Measurements from ENCODE around the gene NR1D1.

Gene NR1D1

DNA sequence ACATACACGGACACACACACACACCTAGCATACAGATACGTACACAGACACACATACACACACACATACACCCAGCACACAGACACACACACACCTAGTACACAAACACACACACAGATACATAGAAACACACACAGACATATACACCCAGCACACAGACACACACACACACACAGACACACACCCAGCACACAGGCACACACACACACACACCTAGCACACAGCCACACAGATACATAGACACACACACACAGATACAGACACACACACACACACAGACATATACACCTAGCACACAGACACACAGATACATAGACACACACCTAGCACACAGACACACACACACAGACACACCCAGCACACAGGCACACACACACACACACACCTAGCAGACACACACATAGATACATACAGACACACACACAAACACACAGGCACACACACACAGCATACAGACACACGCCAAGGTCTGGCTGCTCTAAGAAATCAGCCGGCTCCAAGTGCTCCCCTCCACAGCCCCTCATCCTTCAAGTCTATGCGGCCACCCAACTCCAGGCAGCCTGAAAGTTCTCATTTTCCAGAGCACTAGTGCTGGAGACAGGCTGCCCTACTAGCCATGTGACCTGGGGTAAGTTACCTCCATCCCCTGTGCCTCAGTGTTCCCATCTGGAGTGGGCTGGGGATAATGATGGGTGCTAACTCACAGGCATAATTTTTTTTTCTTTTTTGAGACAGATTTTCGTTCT lies 13.2 kb downstream of the NR1D1 start:
- Histone ChIP-seq H3K36me3 (ENCODE audit: control insufficient read depth, insufficient read depth, low read length) (peaks cover 10% of the 10 kb centered on the region), H3K27ac (ENCODE audit: insufficient read depth, low read depth, low read length, poor library complexity, severe bottlenecking) (no peak overlapping the region), H3K9me3 (ENCODE audit: control insufficient read depth, low read length) (no peaks in the 10 kb centered on the region), H3K4me1 (ENCODE audit: control insufficient read depth, insufficient read depth, low read length) (peaks cover 5% of the 10 kb centered on the region), H3K4me3 (ENCODE audit: insufficient read depth, low read depth, low read length) (no peak overlapping the region), H3K27me3 (ENCODE audit: control insufficient read depth, insufficient read depth, low read length, poor library complexity, severe bottlenecking) (no peaks in the 10 kb centered on the region)
- 92% methylated on average over 6 of the region's 6 CpGs for WGBS, 2 experiments

DNA sequence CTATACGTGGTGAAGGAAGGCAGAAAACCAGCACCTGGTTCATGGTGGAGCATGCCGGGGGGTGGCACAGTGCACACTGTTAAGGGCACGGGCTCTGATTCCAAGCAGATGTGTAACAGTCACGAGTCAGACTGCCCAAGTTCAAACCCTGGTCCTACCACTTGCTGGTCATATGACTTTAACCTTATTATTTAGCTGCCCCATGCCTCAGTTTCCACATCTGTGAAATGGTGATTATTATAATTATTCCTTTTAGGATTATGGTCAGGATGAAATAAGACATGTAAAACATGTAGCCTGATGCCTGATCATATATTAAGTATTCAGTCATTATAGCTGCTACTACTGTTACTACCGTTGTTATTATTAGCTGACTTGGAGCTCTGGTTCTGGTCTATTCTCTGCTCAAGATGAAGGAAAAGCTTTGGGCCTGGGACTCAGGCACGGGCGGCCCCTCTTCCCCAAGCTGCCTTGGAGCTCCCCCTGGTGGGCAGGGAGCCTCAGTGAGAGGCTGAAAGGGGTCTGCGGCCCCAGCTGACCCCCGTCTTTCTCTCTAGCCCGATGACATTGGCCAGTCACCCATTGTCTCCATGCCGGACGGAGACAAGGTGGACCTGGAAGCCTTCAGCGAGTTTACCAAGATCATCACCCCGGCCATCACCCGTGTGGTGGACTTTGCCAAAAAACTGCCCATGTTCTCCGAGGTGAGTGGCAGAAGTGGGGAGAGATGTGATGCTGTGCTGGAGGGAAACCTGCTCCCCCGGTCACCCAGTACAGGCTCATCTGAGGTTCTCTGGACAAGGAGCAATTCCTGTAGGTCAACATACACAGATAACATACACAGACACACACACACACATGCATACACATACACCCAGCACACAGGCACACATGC lies 14.0 kb downstream of the NR1D1 start:
- Histone ChIP-seq H3K36me3 (ENCODE audit: control insufficient read depth, insufficient read depth, low read length) (peaks cover 10% of the 10 kb centered on the region), H3K27me3 (ENCODE audit: control insufficient read depth, insufficient read depth, low read length, poor library complexity, severe bottlenecking) (no peaks in the 10 kb centered on the region), H3K9me3 (ENCODE audit: control insufficient read depth, low read length) (no peaks in the 10 kb centered on the region), H3K4me3 (ENCODE audit: insufficient read depth, low read depth, low read length) (no peak overlapping the region), H3K27ac (ENCODE audit: insufficient read depth, low read depth, low read length, poor library complexity, severe bottlenecking) (no peak overlapping the region), H3K4me1 (ENCODE audit: control insufficient read depth, insufficient read depth, low read length) (no peaks in the 10 kb centered on the region)
- WGBS, 2 experiments: 79 to 83% methylated on average over 17 of the region's 17 CpGs

- H3K4me3 ChIP-seq (ENCODE audit: insufficient read depth, low read depth, low read length): no peak overlapping the region
- no peaks in the 10 kb centered on the region for H3K27me3 ChIP-seq (ENCODE audit: control insufficient read depth, insufficient read depth, low read length, poor library complexity, severe bottlenecking)
- no peaks in the 10 kb centered on the region for H3K9me3 ChIP-seq (ENCODE audit: control insufficient read depth, low read length)
- H3K27ac ChIP-seq (ENCODE audit: insufficient read depth, low read depth, low read length, poor library complexity, severe bottlenecking): no peak overlapping the region
- no peaks in the 10 kb centered on the region for H3K4me1 ChIP-seq (ENCODE audit: control insufficient read depth, insufficient read depth, low read length)
- WGBS, 2 experiments: 97% methylated on average over 14 of the region's 14 CpGs
- H3K36me3 ChIP-seq (ENCODE audit: control insufficient read depth, insufficient read depth, low read length): peaks cover 10% of the 10 kb centered on the region
Measured at GRCh38 chr17:40084477-40084876, 15.9 kb downstream of the NR1D1 start.

DNA sequence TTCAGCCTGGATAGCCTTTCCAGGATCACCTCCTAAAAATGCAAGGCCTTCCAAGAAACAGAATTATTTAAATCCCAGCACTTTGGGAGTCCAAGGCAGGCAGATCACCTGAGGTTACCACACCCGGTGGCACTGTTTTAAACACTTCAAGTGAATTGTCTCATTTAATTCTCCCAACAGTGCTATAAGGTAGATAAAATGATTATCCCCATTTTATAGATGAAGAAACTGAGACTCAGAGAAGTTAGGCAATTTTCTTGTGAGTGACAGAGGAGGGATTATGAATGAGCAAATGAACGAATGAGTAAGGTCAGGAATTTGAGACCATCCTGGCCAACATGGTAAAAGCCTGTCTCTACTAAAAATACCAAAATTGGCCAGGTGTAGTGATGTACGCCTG lies 20.8 kb downstream of the NR1D1 start:
- WGBS, 2 experiments: 89 to 91% methylated on average over 3 of the region's 3 CpGs
- no peak overlapping the region for H3K4me3 ChIP-seq (ENCODE audit: insufficient read depth, low read depth, low read length)
- H3K27ac ChIP-seq (ENCODE audit: insufficient read depth, low read depth, low read length, poor library complexity, severe bottlenecking): no peak overlapping the region
- H3K27me3 ChIP-seq (ENCODE audit: control insufficient read depth, insufficient read depth, low read length, poor library complexity, severe bottlenecking): no peaks in the 10 kb centered on the region
- H3K9me3 ChIP-seq (ENCODE audit: control insufficient read depth, low read length): no peaks in the 10 kb centered on the region
- H3K36me3 ChIP-seq (ENCODE audit: control insufficient read depth, insufficient read depth, low read length): no peaks in the 10 kb centered on the region
- peaks cover 12% of the 10 kb centered on the region for H3K4me1 ChIP-seq (ENCODE audit: control insufficient read depth, insufficient read depth, low read length)

DNA sequence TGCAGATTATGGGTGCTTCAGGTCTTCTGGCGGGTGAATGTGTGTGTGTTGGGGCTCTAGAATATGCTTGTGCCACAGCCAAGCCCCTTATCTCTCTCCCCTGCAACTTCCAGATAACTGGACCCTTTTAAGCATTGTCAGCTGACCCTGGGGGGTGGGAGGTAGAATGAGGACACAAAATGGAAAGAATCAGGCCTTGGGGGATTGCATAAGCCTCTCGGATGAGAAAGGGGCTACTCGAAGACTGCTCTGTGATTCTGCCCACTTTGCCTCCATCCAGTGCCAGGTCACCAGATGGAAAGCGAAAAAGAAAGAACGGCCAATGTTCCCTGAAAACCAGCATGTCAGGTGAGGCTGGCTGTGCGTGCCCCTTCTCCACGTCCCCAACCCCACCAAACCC lies 23.8 kb downstream of the NR1D1 start:
- H3K36me3 ChIP-seq (ENCODE audit: control insufficient read depth, insufficient read depth, low read length): no peaks in the 10 kb centered on the region
- no peak overlapping the region for H3K27ac ChIP-seq (ENCODE audit: insufficient read depth, low read depth, low read length, poor library complexity, severe bottlenecking)
- no peak overlapping the region for H3K4me3 ChIP-seq (ENCODE audit: insufficient read depth, low read depth, low read length)
- WGBS, 2 experiments: 90 to 93% methylated on average over 7 of the region's 7 CpGs
- H3K4me1 ChIP-seq (ENCODE audit: control insufficient read depth, insufficient read depth, low read length): peaks cover 27% of the 10 kb centered on the region
- H3K9me3 ChIP-seq (ENCODE audit: control insufficient read depth, low read length): no peaks in the 10 kb centered on the region
- H3K27me3 ChIP-seq (ENCODE audit: control insufficient read depth, insufficient read depth, low read length, poor library complexity, severe bottlenecking): no peaks in the 10 kb centered on the region

- Histone ChIP-seq H3K4me1 (ENCODE audit: control insufficient read depth, insufficient read depth, low read length) (peaks cover 33% of the 10 kb centered on the region), H3K27ac (ENCODE audit: insufficient read depth, low read depth, low read length, poor library complexity, severe bottlenecking) (no peak overlapping the region), H3K36me3 (ENCODE audit: control insufficient read depth, insufficient read depth, low read length) (no peaks in the 10 kb centered on the region), H3K27me3 (ENCODE audit: control insufficient read depth, insufficient read depth, low read length, poor library complexity, severe bottlenecking) (no peaks in the 10 kb centered on the region), H3K4me3 (ENCODE audit: insufficient read depth, low read depth, low read length) (no peak overlapping the region), H3K9me3 (ENCODE audit: control insufficient read depth, low read length) (no peaks in the 10 kb centered on the region)
- WGBS, 2 experiments: 92 to 93% methylated on average over 8 of the region's 8 CpGs
Measured at GRCh38 chr17:40075942-40076498, 24.4 kb downstream of the NR1D1 start.

- no peak overlapping the region for H3K27ac ChIP-seq (ENCODE audit: insufficient read depth, low read depth, low read length, poor library complexity, severe bottlenecking)
- WGBS, 2 experiments: 38 to 40% methylated on average over 11 of the region's 11 CpGs
- H3K4me3 ChIP-seq (ENCODE audit: insufficient read depth, low read depth, low read length): no peak overlapping the region
- H3K36me3 ChIP-seq (ENCODE audit: control insufficient read depth, insufficient read depth, low read length): no peaks in the 10 kb centered on the region
- no peaks in the 10 kb centered on the region for H3K27me3 ChIP-seq (ENCODE audit: control insufficient read depth, insufficient read depth, low read length, poor library complexity, severe bottlenecking)
- H3K4me1 ChIP-seq (ENCODE audit: control insufficient read depth, insufficient read depth, low read length): peaks cover 40% of the 10 kb centered on the region
- no peaks in the 10 kb centered on the region for H3K9me3 ChIP-seq (ENCODE audit: control insufficient read depth, low read length)
Measured at GRCh38 chr17:40075201-40075941, 25.0 kb downstream of the NR1D1 start.

DNA sequence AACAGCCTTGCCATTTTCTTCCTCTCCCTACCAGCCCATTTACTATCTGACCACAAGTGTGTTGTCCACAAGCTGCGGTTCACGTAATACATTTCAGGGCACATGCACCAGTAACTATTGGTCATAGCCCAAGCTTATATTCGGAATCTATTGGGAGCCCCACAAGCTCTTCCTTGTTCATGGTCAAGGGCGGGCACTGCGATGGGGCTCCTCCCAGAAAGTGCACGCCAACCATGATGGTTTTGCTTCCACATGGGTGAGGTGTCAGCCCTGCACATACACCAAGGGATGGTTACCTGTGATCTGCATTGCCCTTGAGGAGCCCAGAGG lies 25.6 kb downstream of the NR1D1 start:
- WGBS, 2 experiments: 95 to 96% methylated on average over 6 of the region's 6 CpGs
- Histone ChIP-seq H3K27me3 (ENCODE audit: control insufficient read depth, insufficient read depth, low read length, poor library complexity, severe bottlenecking) (no peaks in the 10 kb centered on the region), H3K4me1 (ENCODE audit: control insufficient read depth, insufficient read depth, low read length) (peaks cover 45% of the 10 kb centered on the region), H3K4me3 (ENCODE audit: insufficient read depth, low read depth, low read length) (no peak overlapping the region), H3K36me3 (ENCODE audit: control insufficient read depth, insufficient read depth, low read length) (no peaks in the 10 kb centered on the region), H3K9me3 (ENCODE audit: control insufficient read depth, low read length) (no peaks in the 10 kb centered on the region), H3K27ac (ENCODE audit: insufficient read depth, low read depth, low read length, poor library complexity, severe bottlenecking) (no peak overlapping the region)

DNA sequence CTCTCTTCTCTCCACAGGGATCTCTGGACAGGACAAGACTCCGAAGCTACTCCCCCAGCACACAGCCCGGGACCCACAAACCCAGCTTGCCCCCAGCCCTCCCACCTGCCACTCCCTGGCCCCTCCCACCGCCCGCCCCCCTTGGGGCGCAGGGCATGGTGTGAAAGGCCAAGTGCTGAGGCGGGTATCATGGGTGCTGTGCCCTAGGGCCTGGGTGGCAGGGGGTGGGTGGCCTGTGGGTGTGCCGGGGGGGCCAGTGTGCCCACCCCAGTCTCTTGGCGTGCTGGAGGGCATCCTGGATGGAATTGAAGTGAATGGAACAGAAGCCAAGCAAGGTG lies 26.2 kb downstream of the NR1D1 start:
- Histone ChIP-seq H3K36me3 (ENCODE audit: control insufficient read depth, insufficient read depth, low read length) (no peaks in the 10 kb centered on the region), H3K27ac (ENCODE audit: insufficient read depth, low read depth, low read length, poor library complexity, severe bottlenecking) (no peak overlapping the region), H3K27me3 (ENCODE audit: control insufficient read depth, insufficient read depth, low read length, poor library complexity, severe bottlenecking) (no peaks in the 10 kb centered on the region), H3K4me1 (ENCODE audit: control insufficient read depth, insufficient read depth, low read length) (peaks cover 52% of the 10 kb centered on the region), H3K4me3 (ENCODE audit: insufficient read depth, low read depth, low read length) (no peak overlapping the region), H3K9me3 (ENCODE audit: control insufficient read depth, low read length) (no peaks in the 10 kb centered on the region)
- 93 to 95% methylated on average over 8 of the region's 8 CpGs for WGBS, 2 experiments
